AG20443 (cell line): ENCODE data around the gene PTPN5.
"Not testable (repeated sequence)": the region's sequence is repeated elsewhere in the genome, so short reads cannot be mapped to it uniquely, and the experiment has no call there.

Experiments
- DNase-seq: peaks from one replicate; pipeline ENCODE4 v3.0.0; 2012; ENCODE audit warnings: low spot score, mixed read lengths

Gene PTPN5

DNA sequence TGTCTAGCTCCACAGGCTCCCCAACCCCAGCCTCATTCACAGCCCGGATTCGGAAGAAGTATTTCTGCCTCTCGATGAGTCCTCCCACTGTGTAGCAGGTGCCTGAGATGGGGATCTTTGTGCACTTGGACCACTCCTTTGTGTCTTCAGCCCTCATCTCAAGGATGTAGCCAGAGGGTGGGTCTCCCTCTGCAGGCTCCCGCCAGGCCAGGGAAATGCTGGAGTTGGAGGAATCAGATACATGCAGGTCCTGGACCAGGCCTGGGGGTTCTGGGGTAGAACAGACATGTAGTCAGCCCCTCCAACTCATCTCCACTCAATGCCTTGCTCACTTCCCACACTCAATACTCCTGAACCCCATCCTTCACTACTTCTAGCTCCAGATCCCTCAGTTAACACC, 82.2 kb downstream of the PTPN5 start:
- no peak for DNase-seq

DNA sequence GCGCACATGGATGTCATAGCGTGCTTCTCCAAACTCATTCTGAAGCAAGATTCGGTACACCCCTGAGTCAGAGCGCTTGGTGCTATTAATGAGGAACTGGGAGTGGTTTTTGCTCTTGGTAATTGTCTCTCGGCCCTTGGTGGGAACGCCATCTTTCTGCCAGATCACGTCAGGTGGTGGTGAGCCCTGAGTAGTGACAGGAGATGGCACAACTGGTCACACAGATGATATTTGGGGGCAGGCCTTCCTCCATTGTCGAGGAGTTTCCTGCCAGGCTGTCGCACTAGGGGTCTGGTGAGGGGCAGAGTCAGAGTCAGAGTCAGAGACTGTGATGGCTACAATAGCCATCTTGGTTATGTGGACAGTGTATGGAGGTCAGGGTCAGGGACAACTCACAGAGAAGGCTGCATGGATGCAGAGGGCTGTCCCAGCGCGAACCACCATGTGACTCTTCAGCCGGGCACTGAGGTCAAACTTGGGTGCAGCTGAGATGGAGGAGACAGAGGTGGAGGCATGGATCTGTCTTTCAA, 83.7 kb downstream of the PTPN5 start:
- no peak for DNase-seq

DNA sequence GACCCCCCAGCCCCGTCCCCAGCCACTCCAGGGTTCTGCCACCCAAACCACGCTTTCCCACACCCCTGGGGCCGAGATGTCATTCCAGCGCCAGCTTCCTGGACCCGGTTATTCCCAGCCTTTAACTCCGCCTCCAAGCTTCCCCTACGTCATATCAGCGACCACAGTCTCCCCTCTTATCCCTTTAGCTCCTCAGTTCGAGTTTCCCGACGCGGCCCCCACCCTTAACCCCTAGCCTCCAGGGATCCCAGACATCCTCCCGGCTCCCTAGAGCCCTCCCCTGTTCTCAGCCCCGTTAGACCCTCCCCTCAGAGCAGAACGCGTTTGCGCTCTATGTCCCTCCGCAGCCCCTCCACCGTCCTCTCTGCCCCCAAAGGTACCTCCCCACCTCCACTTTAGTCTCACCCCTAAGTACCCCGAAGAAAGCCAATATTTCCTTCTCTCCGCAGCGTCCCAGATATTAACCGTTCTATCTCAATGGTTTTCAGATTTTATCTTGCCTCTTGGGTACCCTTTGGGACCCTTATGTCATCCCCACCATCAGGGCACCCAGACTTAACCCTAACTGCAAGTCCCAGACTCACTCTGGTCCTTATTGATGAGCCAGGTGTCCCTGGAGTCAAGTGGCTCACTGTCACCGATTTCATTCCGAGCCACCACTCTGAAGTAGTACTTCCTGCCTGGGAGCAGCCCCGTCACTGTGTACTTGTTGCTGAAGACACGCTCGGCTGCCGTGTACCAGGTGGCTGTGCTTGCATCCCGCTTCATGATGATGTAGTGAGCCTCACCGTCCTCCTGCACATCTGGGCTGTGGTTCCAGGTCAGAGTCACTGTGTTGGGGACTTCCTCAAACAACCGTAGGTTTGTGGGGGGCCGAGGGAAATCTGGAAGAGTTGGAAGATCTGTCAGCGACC, 85.0 kb downstream of the PTPN5 start:
- DNase-seq = peak; percentile 48

GRCh38 chr11:18705651-18706281, 85.8 kb downstream of the PTPN5 start:
- DNase-seq = no peak

DNA sequence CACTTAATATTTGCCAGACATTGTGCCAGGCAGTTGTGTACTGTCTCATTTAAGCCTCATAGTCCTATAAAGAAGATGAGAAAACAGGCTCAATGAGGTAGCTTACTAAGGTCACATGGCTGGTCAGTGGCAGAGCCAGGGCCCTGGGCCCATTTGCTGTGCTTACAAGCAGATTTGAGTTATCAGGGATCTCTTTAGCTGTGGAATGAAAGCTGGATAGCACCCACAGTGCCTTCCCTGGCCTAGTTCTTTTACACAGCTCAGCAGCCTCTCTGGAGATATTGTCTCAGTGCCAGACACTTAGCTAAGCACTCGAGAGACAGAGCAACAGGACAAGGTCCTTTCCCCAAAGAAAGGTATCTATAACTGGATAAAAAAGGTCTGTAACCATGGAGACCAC, 86.9 kb downstream of the PTPN5 start:
- DNase-seq = no peak

DNA sequence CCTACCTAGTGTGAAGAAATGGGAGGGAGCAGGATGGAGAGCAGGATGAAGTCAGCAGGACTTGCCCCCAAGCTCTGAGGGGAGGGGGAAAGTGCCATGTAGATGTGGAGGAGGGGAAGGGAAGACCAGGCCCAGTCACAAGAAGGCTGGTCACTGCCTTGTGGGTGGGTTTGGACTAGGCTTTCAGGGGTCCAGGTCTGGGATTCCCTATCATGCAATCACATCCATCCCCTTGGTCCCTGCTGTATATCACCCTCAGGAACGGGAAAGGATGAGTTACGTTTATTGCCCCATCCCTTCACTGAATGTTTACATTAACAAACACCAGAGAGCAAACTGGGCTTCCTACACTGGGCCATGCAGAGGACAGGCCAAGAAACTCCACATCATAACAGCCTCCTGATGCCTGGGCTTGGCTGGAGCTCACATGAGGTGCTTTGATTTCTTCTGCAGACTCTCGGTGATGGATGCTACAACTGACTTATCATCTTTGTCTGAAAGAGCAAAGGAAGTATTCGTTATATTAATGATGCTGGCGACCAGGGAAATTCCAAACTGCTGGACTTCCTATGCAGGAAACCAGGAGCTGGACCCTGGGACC, 87.5 kb downstream of the PTPN5 start:
- no peak for DNase-seq

GRCh38 chr11:18703001-18703763, 88.4 kb downstream of the PTPN5 start:
- DNase-seq = no peak

- DNase-seq = no peak
These were observed 89.9 kb downstream of the PTPN5 start for GRCh38 chr11:18701614-18702216.

DNA sequence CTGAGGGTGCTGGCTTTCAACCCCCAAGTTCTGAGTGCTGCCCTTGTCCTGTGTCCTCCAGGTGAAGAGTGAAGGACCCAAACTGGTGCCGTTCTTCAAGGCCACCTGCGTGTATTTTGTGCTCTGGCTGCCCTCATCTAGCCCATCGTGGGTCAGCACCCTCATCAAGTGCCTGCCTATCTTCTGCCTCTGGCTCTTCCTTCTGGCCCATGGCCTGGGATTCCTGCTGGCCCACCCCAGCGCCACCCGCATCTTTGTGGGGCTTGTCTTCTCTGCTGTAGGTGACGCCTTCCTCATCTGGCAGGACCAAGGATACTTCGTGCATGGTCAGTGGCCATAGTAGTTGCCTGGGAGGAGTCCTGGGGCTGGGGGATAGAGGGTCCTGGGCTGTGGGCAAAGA, 90.7 kb downstream of the PTPN5 start:
- DNase-seq = no peak

- no peak for DNase-seq
These were observed 91.2 kb downstream of the PTPN5 start for GRCh38 chr11:18700375-18700774.

GRCh38 chr11:18699848-18700261, 91.7 kb downstream of the PTPN5 start:
- DNase-seq = no peak

DNA sequence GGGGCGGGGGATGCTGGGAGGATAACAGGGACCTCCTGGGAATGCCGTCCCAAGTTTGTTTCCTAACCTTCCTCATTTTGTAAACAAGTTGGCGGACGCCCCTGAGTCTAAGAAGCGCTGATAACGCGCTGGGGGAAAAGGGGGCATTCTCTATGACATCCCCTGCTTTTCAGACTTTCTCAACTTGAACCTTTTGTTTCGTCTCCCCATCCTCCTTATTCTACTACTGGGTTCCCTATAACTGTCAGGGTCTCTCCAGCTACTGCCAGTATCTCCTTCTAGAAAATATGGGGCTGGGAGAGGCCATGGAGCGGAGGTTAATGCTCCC, 92.4 kb downstream of the PTPN5 start:
- no peak for DNase-seq

- peak; percentile 98 for DNase-seq
These were observed 93.0 kb downstream of the PTPN5 start, which contains the start of gene TMEM86A for GRCh38 chr11:18698341-18699268. TMEM86A (plus strand) TSS chr11:18698779; CDS start chr11:18698887, 108 bp downstream.

GRCh38 chr11:18697576-18697975, 94.0 kb downstream of the PTPN5 start:
- DNase-seq = no peak

DNA sequence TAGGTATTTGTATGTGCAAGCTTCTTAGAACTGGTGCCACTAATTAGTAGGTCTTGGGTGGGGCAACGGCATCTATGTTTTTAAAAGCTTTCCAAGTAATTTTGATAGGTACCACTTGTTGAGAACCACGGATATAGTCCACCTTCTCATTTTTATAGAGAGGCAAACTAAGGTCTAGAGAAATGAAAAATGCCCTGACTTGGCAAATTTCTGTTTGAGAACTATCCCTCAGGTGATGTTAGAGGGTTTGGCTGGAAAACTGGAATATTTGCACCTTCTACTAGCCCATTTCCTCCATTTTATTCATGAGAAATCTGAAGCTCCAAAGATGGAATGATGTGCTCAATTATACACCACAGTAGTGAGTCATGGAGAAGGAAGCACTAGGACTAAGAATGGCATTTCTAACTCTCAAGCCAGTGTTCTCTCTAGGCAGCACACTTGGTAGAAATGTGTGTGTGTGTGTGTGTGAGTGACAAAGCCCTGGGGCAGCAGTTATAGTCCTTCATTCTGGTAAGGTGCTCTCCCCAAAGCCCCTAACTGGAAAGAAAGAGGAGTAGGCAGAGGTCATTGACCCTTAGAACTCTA, 94.9 kb downstream of the PTPN5 start:
- DNase-seq = peak; percentile 45

- no peak for DNase-seq
These were observed 98.4 kb downstream of the PTPN5 start for GRCh38 chr11:18692941-18693760.

DNA sequence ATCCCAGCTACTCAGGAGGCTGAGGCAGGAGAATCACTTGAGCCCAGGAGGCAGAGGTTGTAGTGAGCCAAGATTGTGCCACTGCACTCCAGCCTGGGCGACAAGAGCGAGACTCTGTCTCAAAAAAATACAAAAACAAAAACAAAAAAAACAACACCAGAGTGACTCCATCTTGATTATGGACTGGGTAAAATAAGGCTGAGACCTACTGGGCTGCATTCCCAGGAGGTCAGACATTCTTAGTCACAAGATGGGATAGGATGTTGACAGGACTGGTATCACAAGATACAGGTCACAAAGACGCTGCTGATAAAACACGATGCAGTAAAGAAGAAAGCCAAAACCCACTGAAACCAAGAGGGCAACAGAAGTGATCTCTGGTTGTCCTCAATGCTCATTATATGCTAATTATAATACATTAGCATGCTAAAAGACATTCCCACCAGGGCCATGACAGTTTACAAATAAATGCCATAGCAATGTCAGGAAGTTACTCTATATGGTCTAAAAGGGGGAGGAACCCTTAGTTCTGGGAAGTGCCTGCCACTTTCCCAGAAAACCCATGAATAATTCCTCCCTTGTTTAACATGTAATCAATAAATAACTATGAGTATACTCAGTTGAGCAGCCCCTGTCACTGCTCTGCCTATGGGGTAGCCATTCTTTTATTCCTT, 100.0 kb downstream of the PTPN5 start:
- DNase-seq = not testable (repeated sequence)

- DNase-seq = no peak
These were observed 107.3 kb downstream of the PTPN5 start for GRCh38 chr11:18684267-18684666.

DNA sequence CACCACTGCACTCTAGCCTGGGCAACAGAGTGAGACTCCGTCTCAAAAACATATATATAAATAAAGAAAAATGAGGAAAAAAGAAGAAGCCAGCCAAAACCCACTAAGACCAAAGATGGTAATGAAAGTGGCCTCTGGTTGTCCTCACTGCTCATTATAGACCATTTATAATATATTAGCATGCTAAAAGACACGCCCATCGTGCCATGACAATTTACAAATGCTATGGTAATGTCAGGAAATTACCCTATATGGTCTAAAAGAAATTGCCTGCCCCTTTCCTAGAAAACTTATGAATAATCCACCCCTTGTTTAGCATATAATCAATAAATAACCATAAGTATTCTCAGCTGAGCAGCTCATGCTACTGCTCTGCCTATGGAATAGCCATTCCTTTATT, 109.1 kb downstream of the PTPN5 start:
- no peak for DNase-seq
